Measurements from ENCODE around the gene DPP4. TPM values are rescaled to one million over a fixed set of nuclear protein-coding genes. Genes with fewer than 3 reads are reported as not detected.

The DPP4 gene
- total and polyA plus RNA-seq, 2 of the 13 experiments (the other 11 are each of a cell fraction or from before 2014, with no cell fraction given), result 39.4 to 109 TPM

DNA sequence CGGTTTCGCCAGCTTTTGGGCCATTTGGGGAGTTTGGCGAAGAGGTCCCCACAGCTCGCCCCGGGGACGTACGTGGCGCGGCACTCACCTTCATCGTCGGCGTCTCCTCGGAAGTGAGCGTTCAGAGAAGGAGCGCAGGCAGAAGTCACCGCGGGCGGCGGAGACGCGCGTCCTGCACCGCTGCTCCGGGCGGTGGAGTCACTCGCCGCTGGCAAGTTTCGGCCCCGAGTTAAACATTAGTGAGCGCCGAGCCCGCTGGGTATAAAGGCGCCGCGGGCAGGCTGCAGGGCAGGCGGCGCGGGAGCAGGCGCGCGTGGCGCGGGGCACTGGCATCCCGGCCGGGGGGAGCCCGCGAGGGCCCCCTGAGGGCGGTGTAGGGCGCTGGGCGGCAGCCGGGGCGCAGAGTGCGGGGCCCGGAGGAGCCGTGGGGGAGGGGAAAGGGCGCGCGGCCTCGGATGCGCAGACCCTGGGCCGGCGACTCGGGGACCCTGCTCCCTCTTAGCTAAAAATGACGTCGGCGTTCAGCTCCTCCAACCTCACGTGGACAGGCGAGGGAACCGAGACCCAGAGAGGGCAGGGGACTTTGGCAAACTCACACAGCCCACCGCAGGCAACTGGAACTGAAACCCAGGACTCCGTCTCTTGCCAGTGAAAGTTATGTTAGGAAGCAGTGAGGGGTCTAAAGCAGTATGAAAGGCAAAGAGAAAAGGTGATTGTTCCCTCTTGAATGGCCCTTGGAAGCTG, at the start of gene DPP4 (continued):
- TF ChIP-seq PCBP1 (IDR thresholded peaks at IDR 0.05; ENCODE audit: borderline replicate concordance, low read depth, low read length), result 0 out of 2 replicates have a peak, but pooled peaks have one; percentile 1
- 0 out of 2 replicates have a peak, but pooled peaks have one; percentile 9 for TF ChIP-seq ZFYVE20 (CRISPR knock-in tag; IDR thresholded peaks at IDR 0.05; ENCODE audit: borderline replicate concordance, low read depth)
- TF ChIP-seq HDAC1 (CRISPR knock-in tag; IDR thresholded peaks at IDR 0.05), result peak; percentile 83
- TF ChIP-seq SATB2 (CRISPR knock-in tag; IDR thresholded peaks at IDR 0.05), result peak; percentile 49; the same call in 1 of the 2 replicates
- no peak for TF ChIP-seq ZBTB20 (CRISPR knock-in tag; IDR thresholded peaks at IDR 0.05; ENCODE audit: borderline replicate concordance, low read depth)
- TF ChIP-seq ZSCAN9 (CRISPR knock-in tag; IDR thresholded peaks at IDR 0.05; ENCODE audit: borderline replicate concordance), result peak; percentile 38; the same call in 1 of the 2 replicates
- TF ChIP-seq, protein P1, sequence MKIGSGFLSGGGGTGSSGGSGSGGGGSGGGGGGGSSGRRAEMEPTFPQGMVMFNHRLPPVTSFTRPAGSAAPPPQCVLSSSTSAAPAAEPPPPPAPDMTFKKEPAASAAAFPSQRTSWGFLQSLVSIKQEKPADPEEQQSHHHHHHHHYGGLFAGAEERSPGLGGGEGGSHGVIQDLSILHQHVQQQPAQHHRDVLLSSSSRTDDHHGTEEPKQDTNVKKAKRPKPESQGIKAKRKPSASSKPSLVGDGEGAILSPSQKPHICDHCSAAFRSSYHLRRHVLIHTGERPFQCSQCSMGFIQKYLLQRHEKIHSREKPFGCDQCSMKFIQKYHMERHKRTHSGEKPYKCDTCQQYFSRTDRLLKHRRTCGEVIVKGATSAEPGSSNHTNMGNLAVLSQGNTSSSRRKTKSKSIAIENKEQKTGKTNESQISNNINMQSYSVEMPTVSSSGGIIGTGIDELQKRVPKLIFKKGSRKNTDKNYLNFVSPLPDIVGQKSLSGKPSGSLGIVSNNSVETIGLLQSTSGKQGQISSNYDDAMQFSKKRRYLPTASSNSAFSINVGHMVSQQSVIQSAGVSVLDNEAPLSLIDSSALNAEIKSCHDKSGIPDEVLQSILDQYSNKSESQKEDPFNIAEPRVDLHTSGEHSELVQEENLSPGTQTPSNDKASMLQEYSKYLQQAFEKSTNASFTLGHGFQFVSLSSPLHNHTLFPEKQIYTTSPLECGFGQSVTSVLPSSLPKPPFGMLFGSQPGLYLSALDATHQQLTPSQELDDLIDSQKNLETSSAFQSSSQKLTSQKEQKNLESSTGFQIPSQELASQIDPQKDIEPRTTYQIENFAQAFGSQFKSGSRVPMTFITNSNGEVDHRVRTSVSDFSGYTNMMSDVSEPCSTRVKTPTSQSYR (CRISPR knock-in tag; IDR thresholded peaks at IDR 0.05; ENCODE audit: borderline replicate concordance), result peak; percentile 79
- TF ChIP-seq FOXA3 (CRISPR knock-in tag; IDR thresholded peaks at IDR 0.05), result peak; percentile 18
